ENCODE measurements around the gene KSR2. TPM values are rescaled to one million over a fixed set of nuclear protein-coding genes. Genes with fewer than 3 reads are reported as not detected.
"Not testable (repeated sequence)": the region's sequence is repeated elsewhere in the genome, so short reads cannot be mapped to it uniquely, and the experiment has no call there.

Gene KSR2
- total RNA-seq, 2 donors from 2014 or later = 0.07 to 0.08 TPM

- H3K27me3 ChIP-seq = no peaks in the 10 kb centered on the region
- no peaks in the 10 kb centered on the region for H3K4me1 ChIP-seq
- H3K36me3 ChIP-seq = no peaks in the 10 kb centered on the region
- no peak for DNase-seq (ENCODE audit: low spot score)
- H3K27ac ChIP-seq = no peak overlapping the region
- peaks cover 0 to 12% of the 10 kb centered on the region in 2 donors for H3K9me3 ChIP-seq
- no peak overlapping the region for H3K4me3 ChIP-seq
- TF ChIP-seq CTCF (IDR thresholded peaks at IDR 0.05) = no peak
Observed at GRCh38 chr12:117640511-117640910, 328.3 kb downstream of the KSR2 start.

- no peak overlapping the region for H3K27ac ChIP-seq
- no peak overlapping the region for H3K4me3 ChIP-seq
- no peaks in the 10 kb centered on the region for H3K4me1 ChIP-seq
- DNase-seq (ENCODE audit: low spot score) = no peak
- H3K36me3 ChIP-seq = no peaks in the 10 kb centered on the region
- no peaks in the 10 kb centered on the region for H3K27me3 ChIP-seq
- H3K9me3 ChIP-seq = no peaks in the 10 kb centered on the region
- no peak for TF ChIP-seq CTCF (IDR thresholded peaks at IDR 0.05)
Observed at GRCh38 chr12:117629454-117629853, 339.3 kb downstream of the KSR2 start.

GRCh38 chr12:117628711-117629110 lies 340.1 kb downstream of the KSR2 start:
- not testable (repeated sequence) for H3K27ac ChIP-seq; H3K4me1 ChIP-seq; H3K4me3 ChIP-seq; DNase-seq (ENCODE audit: low spot score); H3K9me3 ChIP-seq; H3K36me3 ChIP-seq; H3K27me3 ChIP-seq

- DNase-seq (ENCODE audit: low spot score) = no peak
- no peak overlapping the region for H3K4me3 ChIP-seq
- H3K27me3 ChIP-seq = no peaks in the 10 kb centered on the region
- H3K9me3 ChIP-seq = no peaks in the 10 kb centered on the region
- H3K36me3 ChIP-seq = no peaks in the 10 kb centered on the region
- H3K27ac ChIP-seq = no peak overlapping the region
- TF ChIP-seq CTCF (IDR thresholded peaks at IDR 0.05) = no peak
- no peaks in the 10 kb centered on the region for H3K4me1 ChIP-seq
Observed at GRCh38 chr12:117622741-117623140, 346.0 kb downstream of the KSR2 start.

GRCh38 chr12:117622087-117622486 lies 346.7 kb downstream of the KSR2 start:
- no peak for TF ChIP-seq CTCF (IDR thresholded peaks at IDR 0.05)
- no peaks in the 10 kb centered on the region for H3K27me3 ChIP-seq
- no peak for DNase-seq (ENCODE audit: low spot score)
- H3K36me3 ChIP-seq = no peaks in the 10 kb centered on the region
- H3K4me3 ChIP-seq = no peak overlapping the region
- no peaks in the 10 kb centered on the region for H3K4me1 ChIP-seq
- H3K27ac ChIP-seq = no peak overlapping the region
- no peaks in the 10 kb centered on the region for H3K9me3 ChIP-seq

GRCh38 chr12:117607778-117608177 lies 361.0 kb downstream of the KSR2 start:
- Histone ChIP-seq H3K4me1 (no peaks in the 10 kb centered on the region), H3K27ac (no peak overlapping the region), H3K36me3 (no peaks in the 10 kb centered on the region), H3K9me3 (no peaks in the 10 kb centered on the region), H3K27me3 (no peaks in the 10 kb centered on the region), H3K4me3 (no peak overlapping the region)
- no peak for DNase-seq (ENCODE audit: low spot score)
- no peak for TF ChIP-seq CTCF (IDR thresholded peaks at IDR 0.05)

Measured in right atrium auricular region (tissue), 2 donors.